Right renal pelvis (tissue), 4 donors: ENCODE data around the gene C11orf21. TPM values are rescaled to one million over a fixed set of nuclear protein-coding genes. Genes with fewer than 3 reads are reported as not detected.
A peak's percentile ranks its signal among the peaks of the same experiment; 100 is the strongest.

Experiments
- DNase-seq, 4 donors: peaks; one replicate each; pipeline ENCODE4 v3.0.0-alpha.2; 2013; ENCODE audit warnings: low read depth in 4 of 4, low spot score in 3 of 4, missing footprints in 1 of 4
- polyA plus RNA-seq, 4 donors: library from polyadenylated mRNA; unstranded; fragments of 120-200 nt; gene quantifications; one replicate each; pipeline ENCODE4 v1.2.1, GENCODE V29; 2013; ENCODE audit not compliant: insufficient read length in 4 of 4

C11orf21 gene
- polyA plus RNA-seq, 4 donors, result 0.62 to 1.0 (median 0.64) TPM

- DNase-seq, result no peak
Observed at GRCh38 chr11:2310073-2310785, 8.5 kb upstream of the C11orf21 start.

GRCh38 chr11:2309251-2310072 lies 7.7 kb upstream of the C11orf21 start:
- DNase-seq, result no peak

GRCh38 chr11:2308713-2309112 lies 7.0 kb upstream of the C11orf21 start:
- no peak for DNase-seq

GRCh38 chr11:2307501-2308331 lies 6.0 kb upstream of the C11orf21 start:
- no peak for DNase-seq

- peak in 1 of 4 donors; percentile 23 for DNase-seq
Observed at GRCh38 chr11:2306877-2307500, 5.3 kb upstream of the C11orf21 start.

- peak; percentile 71 to 81 (median 76) for DNase-seq
Observed at GRCh38 chr11:2306452-2306823, 4.7 kb upstream of the C11orf21 start.

GRCh38 chr11:2305788-2306451 lies 4.2 kb upstream of the C11orf21 start:
- peak; percentile 40 to 60 (median 43) for DNase-seq

- peak in 2 of 4 donors; percentile 40 to 65 for DNase-seq
Observed at GRCh38 chr11:2305140-2305778, 3.5 kb upstream of the C11orf21 start.

- no peak for DNase-seq
Observed at GRCh38 chr11:2304506-2305139, 2.9 kb upstream of the C11orf21 start.

GRCh38 chr11:2303627-2304505 lies 2.1 kb upstream of the C11orf21 start:
- no peak for DNase-seq

- DNase-seq, result no peak
Observed at GRCh38 chr11:2302896-2303626, 1.3 kb upstream of the C11orf21 start.

- no peak for DNase-seq
Observed at GRCh38 chr11:2302306-2302895, 683 bp upstream of the C11orf21 start.

- no peak for DNase-seq
Observed at GRCh38 chr11:2300936-2301630, 635 bp downstream of the C11orf21 start.

GRCh38 chr11:2300290-2300935 lies 1.3 kb downstream of the C11orf21 start:
- no peak for DNase-seq

- DNase-seq, result no peak
Observed at GRCh38 chr11:2299773-2300172, 1.9 kb downstream of the C11orf21 start.
